ENCODE data around the gene COL17A1.

DNA sequence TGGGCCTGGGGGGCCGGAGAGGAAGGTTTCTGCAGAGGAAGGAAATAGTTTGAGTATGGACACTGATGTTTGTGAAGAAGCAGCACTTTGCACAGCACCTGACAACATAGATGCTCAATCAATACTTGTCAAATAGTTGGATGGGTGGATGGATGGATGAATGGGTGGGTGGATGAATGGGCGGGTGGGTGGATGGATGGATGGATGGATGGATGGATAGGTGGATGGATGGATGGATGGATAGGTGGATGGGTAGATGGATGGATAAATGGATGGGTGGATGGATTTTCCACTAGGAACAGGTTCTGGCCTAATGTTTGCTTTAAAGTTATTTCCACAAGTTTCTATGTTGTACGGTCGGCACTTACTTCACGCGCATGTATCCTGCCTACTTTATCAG lies 45.3 kb downstream of the COL17A1 start:
- TF ChIP-seq, protein P1, sequence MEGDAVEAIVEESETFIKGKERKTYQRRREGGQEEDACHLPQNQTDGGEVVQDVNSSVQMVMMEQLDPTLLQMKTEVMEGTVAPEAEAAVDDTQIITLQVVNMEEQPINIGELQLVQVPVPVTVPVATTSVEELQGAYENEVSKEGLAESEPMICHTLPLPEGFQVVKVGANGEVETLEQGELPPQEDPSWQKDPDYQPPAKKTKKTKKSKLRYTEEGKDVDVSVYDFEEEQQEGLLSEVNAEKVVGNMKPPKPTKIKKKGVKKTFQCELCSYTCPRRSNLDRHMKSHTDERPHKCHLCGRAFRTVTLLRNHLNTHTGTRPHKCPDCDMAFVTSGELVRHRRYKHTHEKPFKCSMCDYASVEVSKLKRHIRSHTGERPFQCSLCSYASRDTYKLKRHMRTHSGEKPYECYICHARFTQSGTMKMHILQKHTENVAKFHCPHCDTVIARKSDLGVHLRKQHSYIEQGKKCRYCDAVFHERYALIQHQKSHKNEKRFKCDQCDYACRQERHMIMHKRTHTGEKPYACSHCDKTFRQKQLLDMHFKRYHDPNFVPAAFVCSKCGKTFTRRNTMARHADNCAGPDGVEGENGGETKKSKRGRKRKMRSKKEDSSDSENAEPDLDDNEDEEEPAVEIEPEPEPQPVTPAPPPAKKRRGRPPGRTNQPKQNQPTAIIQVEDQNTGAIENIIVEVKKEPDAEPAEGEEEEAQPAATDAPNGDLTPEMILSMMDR (optimal IDR thresholded peaks at IDR 0.05 in 1 of 3, IDR thresholded peaks at IDR 0.05 in 1 of 3, conservative IDR thresholded peaks at IDR 0.05 in 1 of 3; ENCODE audit: extremely low read depth in 1 of 3, insufficient read depth in 2 of 3, low read length in 3 of 3) = no peak
- no peak for TF ChIP-seq EZH2 (IDR thresholded peaks at IDR 0.05; ENCODE audit: low read length)
